ENCODE results near the gene ENTPD7.

The ENTPD7 gene

DNA sequence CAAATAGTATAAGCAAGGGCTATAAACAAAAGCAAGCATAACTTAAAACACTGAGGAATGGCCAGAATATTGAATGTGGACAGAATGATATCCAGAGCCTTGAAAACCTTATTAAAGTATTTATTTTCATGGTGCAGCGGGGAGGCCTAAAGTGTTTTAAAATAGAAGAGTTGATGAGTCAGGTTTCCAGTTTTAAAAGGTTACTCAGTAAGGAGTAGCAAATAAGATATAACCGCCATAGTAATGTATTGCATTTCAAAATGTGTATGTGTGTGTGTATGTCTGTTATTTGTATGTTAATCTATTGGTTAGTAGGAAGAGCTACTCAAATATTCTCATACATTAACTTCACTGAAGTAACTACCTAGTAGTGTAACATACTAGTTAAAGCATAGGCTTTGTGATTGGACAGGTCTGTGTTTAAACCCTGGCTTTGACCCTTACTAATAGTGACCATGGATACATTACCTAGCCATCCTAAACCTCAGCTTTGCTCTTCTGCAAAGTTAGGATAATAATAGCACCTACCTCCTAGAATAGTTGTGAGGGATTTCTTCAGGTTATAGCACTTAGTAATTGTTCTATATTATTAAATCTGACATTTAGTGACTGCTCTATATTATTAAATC lies 89.6 kb downstream of the ENTPD7 start:
- no peak for DNase-seq

DNA sequence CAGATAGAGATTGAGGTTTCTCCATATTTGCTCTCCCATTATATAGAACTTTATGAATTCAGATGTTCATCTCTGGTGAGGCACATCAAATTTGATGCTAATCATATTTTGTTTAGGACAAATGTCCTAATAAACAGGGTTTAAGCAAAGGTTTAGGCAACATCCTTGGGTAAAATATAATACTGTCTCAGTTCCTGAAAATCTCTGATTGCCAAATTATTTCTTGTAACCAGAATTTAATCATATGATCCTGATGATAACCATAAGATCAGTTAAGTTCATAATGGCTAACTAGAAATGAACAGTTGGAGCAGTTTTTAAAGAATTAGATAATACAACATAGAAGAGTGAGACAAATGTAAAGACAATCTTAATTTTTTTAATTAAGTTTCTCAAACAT lies 91.3 kb downstream of the ENTPD7 start:
- no peak for DNase-seq

GRCh38 chr10:99754670-99755069 lies 95.4 kb downstream of the ENTPD7 start:
- no peak for DNase-seq

Data from stimulated activated CD4-positive, alpha-beta T cell treated with anti-CD3 and anti-CD28 coated beads, Interleukin-12 subunit alpha, Interleukin-12 subunit beta, amount 100 ng/mL, for 4 hours (primary cell).